HepG2 (cell line): ENCODE measurements around the gene TRIM44. TPM values are rescaled to one million over a fixed set of nuclear protein-coding genes. Genes with fewer than 3 reads are reported as not detected.

Experiments used
- BCLAF1 ChIP-seq: fragments of 450-650 bp; IDR thresholded peaks from 2 replicates; pipeline ENCODE4 v1.6.1; 2017; ENCODE audit warnings: mild to moderate bottlenecking
- GMEB1 ChIP-seq: sonication (generic); formaldehyde crosslinking; IDR thresholded peaks from 2 replicates; pipeline ENCODE4 v1.5.1; 2020; ENCODE audit warnings: missing genetic modification reagents, mild to moderate bottlenecking, borderline replicate concordance
- NAIF1 ChIP-seq: sonication (generic); formaldehyde crosslinking; IDR thresholded peaks from 2 replicates; pipeline ENCODE4 v1.5.0; 2020; ENCODE audit warnings: mild to moderate bottlenecking, missing genetic modification reagents, borderline replicate concordance
- THAP11 ChIP-seq: IDR thresholded peaks from 2 replicates; pipeline ENCODE4 v1.6.1; 2016; ENCODE audit warnings: missing biosample characterization, missing genetic modification reagents
- XBP1 ChIP-seq: sonication (generic); formaldehyde crosslinking; IDR thresholded peaks from 2 replicates; pipeline ENCODE4 v1.5.0; 2020; ENCODE audit warnings: missing genetic modification reagents
- ZNF672 ChIP-seq: sonication (generic); formaldehyde crosslinking; IDR thresholded peaks from 2 replicates; pipeline ENCODE4 v1.8.1; 2022; ENCODE audit warnings: missing genetic modification reagents
- ZNF713 ChIP-seq: sonication (generic); formaldehyde crosslinking; IDR thresholded peaks from 2 replicates; pipeline ENCODE4 v1.4.0; 2020; ENCODE audit warnings: mild to moderate bottlenecking, missing genetic modification reagents
- ZNF737 ChIP-seq: sonication (generic); formaldehyde crosslinking; IDR thresholded peaks from 2 replicates; pipeline ENCODE4 v1.5.0; 2020; ENCODE audit warnings: missing genetic modification reagents, mild to moderate bottlenecking, borderline replicate concordance
- polyA plus RNA-seq, 8 experiments: library from polyadenylated mRNA; depleted of rRNA in 3 of 8; stranded (reverse) in 7 of 8; unstranded in 1 of 8; fragments of >200 nt; fragmentation: Illumina TruSeq in 4 of 8; extraction: Trizol in 4 of 8; gene quantifications; 2 replicates each; pipeline versions ENCODE4 v1.2.1 to v1.2.3, GENCODE V29; 2011 to 2016; ENCODE audit warnings: low read depth in 4 of 8, missing spikeins in 1 of 8, mixed read lengths in 1 of 8; ENCODE audit not compliant: insufficient read depth in 1 of 8
- total RNA-seq, 5 experiments: library from RNA; depleted of rRNA; stranded (reverse); fragments of >200 nt; fragmentation: Illumina TruSeq; extraction: Trizol; gene quantifications; 2 replicates each; pipeline ENCODE4 v1.2.3, GENCODE V29; 2016; ENCODE audit warnings: low read depth in 1 of 5
- TF ChIP-seq, protein P1 (sequence below): sonication (generic); formaldehyde crosslinking; IDR thresholded peaks from 2 replicates; pipeline ENCODE4 v1.9.0; 2021; ENCODE audit warnings: mild to moderate bottlenecking, missing genetic modification reagents
- TF ChIP-seq, protein P2 (sequence below): IDR thresholded peaks from 2 replicates; pipeline ENCODE4 v1.6.1; 2016; ENCODE audit warnings: missing biosample characterization, missing genetic modification reagents, low read depth

Gene TRIM44
- total and polyA plus RNA-seq, 2 of the 13 experiments (the other 11 are each of a cell fraction or from before 2014, with no cell fraction given) = 22.7 to 50.3 TPM

- TF ChIP-seq GMEB1 (CRISPR knock-in tag) (peak; percentile 55; the same call in 1 of the 2 replicates), ZNF737 (CRISPR knock-in tag) (peak; percentile 97; the same call in 1 of the 2 replicates), NAIF1 (peak; percentile 89; the same call in 1 of the 2 replicates), BCLAF1 (no peak), THAP11 (peak; percentile 72), XBP1 (CRISPR knock-in tag) (peak; percentile 71), ZNF672 (CRISPR knock-in tag) (peak; percentile 94), ZNF713 (peak; percentile 83; the same call in 1 of the 2 replicates)
- TF ChIP-seq, protein P1, sequence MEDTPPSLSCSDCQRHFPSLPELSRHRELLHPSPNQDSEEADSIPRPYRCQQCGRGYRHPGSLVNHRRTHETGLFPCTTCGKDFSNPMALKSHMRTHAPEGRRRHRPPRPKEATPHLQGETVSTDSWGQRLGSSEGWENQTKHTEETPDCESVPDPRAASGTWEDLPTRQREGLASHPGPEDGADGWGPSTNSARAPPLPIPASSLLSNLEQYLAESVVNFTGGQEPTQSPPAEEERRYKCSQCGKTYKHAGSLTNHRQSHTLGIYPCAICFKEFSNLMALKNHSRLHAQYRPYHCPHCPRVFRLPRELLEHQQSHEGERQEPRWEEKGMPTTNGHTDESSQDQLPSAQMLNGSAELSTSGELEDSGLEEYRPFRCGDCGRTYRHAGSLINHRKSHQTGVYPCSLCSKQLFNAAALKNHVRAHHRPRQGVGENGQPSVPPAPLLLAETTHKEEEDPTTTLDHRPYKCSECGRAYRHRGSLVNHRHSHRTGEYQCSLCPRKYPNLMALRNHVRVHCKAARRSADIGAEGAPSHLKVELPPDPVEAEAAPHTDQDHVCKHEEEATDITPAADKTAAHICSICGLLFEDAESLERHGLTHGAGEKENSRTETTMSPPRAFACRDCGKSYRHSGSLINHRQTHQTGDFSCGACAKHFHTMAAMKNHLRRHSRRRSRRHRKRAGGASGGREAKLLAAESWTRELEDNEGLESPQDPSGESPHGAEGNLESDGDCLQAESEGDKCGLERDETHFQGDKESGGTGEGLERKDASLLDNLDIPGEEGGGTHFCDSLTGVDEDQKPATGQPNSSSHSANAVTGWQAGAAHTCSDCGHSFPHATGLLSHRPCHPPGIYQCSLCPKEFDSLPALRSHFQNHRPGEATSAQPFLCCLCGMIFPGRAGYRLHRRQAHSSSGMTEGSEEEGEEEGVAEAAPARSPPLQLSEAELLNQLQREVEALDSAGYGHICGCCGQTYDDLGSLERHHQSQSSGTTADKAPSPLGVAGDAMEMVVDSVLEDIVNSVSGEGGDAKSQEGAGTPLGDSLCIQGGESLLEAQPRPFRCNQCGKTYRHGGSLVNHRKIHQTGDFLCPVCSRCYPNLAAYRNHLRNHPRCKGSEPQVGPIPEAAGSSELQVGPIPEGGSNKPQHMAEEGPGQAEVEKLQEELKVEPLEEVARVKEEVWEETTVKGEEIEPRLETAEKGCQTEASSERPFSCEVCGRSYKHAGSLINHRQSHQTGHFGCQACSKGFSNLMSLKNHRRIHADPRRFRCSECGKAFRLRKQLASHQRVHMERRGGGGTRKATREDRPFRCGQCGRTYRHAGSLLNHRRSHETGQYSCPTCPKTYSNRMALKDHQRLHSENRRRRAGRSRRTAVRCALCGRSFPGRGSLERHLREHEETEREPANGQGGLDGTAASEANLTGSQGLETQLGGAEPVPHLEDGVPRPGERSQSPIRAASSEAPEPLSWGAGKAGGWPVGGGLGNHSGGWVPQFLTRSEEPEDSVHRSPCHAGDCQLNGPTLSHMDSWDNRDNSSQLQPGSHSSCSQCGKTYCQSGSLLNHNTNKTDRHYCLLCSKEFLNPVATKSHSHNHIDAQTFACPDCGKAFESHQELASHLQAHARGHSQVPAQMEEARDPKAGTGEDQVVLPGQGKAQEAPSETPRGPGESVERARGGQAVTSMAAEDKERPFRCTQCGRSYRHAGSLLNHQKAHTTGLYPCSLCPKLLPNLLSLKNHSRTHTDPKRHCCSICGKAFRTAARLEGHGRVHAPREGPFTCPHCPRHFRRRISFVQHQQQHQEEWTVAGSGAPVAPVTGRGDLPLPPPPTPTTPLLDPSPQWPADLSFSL (CRISPR knock-in tag) = no peak
- TF ChIP-seq, protein P2, sequence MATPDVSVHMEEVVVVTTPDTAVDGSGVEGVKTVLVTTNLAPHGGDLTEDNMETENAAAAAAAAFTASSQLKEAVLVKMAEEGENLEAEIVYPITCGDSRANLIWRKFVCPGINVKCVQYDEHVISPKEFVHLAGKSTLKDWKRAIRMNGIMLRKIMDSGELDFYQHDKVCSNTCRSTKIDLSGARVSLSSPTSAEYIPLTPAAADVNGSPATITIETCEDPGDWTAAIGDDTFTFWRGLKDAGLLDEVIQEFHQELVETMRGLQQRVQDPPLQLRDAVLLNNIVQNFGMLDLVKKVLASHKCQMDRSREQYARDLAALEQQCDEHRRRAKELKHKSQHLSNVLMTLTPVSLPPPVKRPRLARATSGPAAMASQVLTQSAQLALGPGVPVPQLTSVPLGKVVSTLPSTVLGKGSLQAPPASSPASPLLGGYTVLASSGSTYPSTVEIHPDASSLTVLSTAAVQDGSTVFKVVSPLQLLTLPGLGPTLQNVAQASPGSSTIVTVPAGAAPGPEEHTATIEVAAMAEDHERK (CRISPR knock-in tag) = 0 out of 2 replicates have a peak, but pooled peaks have one; percentile 3
These were observed at the start of gene TRIM44 (continued) for GRCh38 chr11:35662649-35663407.
